ENCODE measurements around the gene ACTR5.
A peak's percentile ranks its signal among the peaks of the same experiment; 100 is the strongest.
"Not testable (repeated sequence)": the region's sequence is repeated elsewhere in the genome, so short reads cannot be mapped to it uniquely, and the experiment has no call there.

ACTR5 gene

GRCh38 chr20:38766071-38766470, 17.8 kb downstream of the ACTR5 start:
- no peak for DNase-seq (ENCODE audit: low read depth)

DNA sequence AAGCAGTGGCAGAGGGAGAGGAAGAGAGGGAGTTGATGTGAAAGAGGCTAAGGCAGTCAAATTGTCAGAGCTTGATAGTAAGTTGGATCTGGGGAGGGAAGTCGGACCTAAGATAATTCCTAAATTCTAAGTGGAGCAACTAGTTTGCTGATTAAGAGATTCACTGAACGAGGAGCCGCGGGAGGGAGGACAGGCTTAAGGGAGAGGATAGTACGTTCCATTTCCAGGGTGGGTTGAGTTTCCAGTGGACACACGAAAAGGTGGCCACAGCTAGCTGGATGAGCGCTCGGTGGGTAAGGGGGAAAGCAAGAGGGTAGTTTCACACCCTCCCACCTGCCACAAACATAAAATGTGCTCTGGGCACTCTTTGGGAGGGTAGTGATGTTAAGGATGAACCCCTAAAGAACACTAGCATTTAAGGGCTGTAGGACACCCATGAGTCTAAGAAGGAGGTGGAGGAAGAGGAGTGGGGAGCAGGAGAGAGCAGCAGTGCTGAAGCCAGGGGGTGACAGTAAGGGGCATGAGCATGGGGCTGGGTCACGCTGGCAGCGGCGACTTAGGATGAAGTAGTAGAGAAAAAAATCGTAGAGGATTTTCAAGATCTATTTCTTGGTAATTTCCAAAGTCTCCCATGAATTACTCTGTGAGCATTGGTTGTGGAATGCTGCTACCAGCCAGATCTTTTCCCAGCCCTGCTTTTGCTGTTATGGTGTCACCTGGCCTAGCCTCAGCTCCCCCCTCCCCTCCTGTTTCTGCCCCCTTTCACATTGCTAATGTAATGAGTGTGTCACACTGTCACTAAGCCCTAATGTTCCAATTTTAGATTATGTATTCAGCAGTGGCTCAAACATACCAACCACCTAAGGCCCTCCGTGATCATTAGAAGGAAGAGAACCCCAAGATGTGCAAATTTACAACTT, 21.4 kb downstream of the ACTR5 start:
- no peak for DNase-seq (ENCODE audit: low read depth)

DNA sequence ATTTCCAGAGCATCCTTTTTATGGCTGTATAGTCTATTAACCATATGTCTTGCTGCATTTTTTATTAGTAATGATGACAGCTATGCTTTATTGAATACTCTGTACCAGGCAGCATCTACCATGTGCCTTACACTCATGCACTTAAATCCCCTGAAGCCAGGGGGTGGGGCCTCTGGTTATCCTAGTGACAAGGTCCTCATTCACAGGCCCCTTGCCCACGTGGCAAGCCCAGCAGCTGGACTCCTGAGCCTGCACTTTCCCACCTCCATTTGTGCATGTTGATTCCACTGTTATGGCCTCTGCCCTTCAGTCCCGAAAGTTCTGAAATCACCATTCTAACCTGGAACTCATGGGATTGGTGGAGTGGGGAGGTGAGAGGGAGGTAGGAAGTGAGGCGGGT, 22.3 kb downstream of the ACTR5 start:
- no peak for DNase-seq (ENCODE audit: low read depth)

DNA sequence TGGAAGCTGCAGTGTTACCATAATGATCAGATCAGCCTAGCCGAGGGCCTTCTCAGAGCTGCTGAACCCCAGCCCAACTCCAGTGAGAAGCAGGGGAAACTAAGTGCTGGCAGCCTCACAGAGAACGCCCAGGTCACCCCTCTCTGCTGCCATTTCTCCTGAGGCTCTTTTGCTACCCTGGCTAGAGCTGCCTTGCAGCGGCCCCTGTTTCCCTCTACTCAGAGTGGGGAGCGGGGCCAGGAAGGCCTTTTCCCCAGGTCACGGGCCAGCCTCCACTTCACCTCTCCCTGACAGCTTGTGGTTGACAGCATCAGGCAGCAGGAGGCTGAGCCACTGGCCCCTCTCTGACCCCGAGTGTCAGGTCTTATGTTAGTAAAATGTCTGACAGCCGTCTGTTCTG, 22.7 kb downstream of the ACTR5 start:
- no peak for DNase-seq (ENCODE audit: low read depth)

GRCh38 chr20:38771621-38772020, 23.4 kb downstream of the ACTR5 start:
- no peak for DNase-seq (ENCODE audit: low read depth)

- no peak for DNase-seq (ENCODE audit: low read depth)
Observed at GRCh38 chr20:38774167-38774566, 25.9 kb downstream of the ACTR5 start.

DNA sequence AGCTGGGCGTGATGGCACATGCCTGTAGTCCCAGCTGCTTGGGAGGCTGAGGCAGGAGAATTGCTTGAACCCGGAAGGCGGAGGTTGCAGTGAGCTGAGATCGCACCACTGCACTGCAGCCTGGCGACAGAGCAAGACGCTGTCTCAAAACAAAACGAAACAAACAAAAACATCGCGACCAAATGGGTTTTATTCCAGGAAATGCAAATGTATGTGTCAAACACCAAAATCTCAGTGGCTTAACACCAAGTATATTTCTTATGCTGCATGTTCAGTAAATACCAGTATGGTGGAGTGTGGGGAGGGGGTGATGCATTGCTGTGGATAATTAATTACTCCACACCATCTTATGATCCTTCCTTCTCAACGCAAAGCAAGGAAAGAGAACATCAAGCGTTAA, 28.1 kb downstream of the ACTR5 start:
- DNase-seq (ENCODE audit: low read depth): no peak

DNA sequence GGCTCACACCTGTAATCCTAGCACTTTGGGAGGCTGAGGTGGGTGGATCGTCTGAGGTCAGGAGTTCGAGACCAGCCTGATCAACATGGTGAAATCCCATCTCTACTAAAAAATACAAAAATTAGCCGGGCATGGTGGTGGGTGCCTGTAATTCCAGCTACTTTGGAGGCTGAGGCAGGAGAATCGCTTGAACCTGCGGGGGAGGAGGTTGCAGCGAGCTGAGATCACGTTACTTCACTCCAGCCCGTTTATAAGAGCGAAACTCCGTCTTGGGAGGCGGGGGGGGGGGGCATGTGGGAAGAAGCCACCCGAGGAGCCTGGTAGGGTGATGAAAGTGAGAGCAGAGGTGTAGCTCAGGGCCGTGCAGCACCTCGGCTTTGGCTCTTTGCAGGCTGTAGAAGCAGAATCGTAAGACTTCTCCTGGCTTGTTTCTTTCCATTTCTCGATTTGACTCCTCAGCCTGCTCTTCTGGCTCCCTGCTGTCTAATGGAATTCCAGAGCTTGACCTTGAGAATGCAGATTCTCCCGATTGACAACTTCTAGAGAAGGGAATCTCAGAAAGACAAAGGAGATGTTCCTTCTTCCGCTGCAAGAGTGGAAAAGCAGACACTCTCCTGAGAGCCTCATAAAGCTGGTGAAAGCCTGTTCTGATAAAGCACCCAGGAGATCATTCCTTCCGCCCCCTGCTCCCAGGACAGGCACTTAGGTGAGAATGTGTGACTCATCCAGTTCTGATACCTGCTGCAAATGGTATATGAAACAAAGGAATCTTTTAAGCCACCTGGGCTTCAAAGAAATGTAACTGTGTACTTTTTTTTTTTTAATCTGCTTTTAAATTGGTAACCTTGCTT, 31.2 kb downstream of the ACTR5 start:
- DNase-seq (ENCODE audit: low read depth): no peak

- DNase-seq (ENCODE audit: low read depth): no peak
Observed at GRCh38 chr20:38782275-38782674, 34.0 kb downstream of the ACTR5 start.

DNA sequence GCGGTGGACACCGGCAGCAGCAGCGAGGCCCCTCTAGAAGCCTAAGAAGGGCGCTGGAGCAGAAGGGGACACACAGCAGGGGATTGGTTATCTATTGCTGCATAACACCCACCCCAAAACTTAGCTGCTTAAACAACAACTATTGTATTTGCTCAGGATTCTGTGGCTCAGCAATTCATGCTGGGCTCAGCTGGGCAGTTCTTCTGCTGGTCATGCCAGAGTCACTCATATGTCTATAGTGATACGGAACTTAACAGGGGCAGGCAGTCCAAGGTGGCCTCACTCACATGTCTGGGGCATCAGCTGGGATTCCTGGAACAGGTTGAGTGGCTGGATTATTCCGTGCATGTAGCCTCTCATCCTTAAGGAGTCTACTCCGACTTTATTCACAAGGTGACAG, 39.6 kb downstream of the ACTR5 start:
- DNase-seq (ENCODE audit: low read depth): no peak

GRCh38 chr20:38789503-38790199, 41.4 kb downstream of the ACTR5 start:
- peak; percentile 2 for DNase-seq (ENCODE audit: low read depth)

GRCh38 chr20:38790200-38791053, 42.2 kb downstream of the ACTR5 start:
- peak; percentile 3 for DNase-seq (ENCODE audit: low read depth)

- no peak for DNase-seq (ENCODE audit: low read depth)
Observed at GRCh38 chr20:38791291-38791690, 43.0 kb downstream of the ACTR5 start.

- DNase-seq (ENCODE audit: low read depth): no peak
Observed at GRCh38 chr20:38791940-38792339, 43.7 kb downstream of the ACTR5 start.

- not testable (repeated sequence) for DNase-seq (ENCODE audit: low read depth)
Observed at GRCh38 chr20:38794057-38794456, 45.8 kb downstream of the ACTR5 start.

- DNase-seq (ENCODE audit: low read depth): no peak
Observed at GRCh38 chr20:38798266-38798665, 50.0 kb downstream of the ACTR5 start.

DNA sequence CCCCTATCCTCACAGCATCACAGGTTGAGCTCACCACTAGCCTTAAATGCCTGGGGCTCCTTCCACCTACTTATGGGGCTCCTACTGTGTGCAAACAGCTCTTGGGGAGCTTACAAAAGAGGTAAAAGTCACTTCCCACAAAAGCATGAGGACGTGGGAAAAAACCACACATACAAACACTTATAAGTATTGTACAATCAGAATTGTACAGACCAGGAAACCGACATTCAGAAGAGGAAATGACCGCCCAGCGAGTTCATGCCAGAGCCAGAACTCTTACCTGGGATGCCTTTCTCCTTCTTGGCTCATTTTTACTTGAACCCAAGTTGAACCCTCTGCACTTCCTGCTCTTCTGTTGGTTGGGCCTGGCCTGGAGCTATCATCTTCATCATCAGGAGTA, 50.9 kb downstream of the ACTR5 start:
- no peak for DNase-seq (ENCODE audit: low read depth)

DNA sequence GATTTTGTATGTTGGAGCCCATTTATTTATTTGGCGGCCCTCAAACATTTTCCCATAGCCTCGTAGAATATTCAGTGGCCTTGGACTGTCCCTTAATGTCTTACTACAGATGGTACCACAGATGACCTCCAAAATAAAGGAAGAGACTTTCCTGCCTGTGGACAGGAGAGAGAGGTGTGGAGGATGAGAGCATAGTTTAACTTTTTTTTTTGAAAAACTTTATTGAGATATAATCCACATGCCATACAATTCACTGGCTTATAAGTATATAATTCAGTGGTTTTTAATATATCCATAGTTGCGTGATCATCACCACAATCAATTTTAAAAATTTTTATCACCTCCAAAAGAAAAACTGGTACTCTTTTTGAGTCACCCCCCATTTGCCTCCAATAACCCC, 52.6 kb downstream of the ACTR5 start:
- no peak for DNase-seq (ENCODE audit: low read depth)

DNA sequence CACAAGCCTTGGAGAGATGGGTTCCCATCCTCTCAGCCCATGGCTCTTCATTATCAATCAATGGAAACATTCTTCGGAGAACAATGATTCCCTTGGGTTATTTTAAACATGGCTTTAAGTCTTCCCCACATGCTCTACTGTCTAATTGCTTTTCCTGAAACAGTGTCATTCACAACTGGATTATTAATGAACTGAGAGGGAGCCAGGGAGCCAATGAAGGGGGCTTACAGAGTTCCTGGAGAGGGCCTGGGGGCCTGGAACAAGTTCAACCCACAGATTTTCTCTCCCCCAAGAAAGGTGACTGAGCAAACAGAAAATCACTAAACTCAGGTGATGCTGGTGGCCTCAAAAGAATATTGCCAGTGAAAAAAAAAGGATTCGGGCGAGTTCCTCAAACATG, 56.0 kb downstream of the ACTR5 start:
- DNase-seq (ENCODE audit: low read depth): no peak

- DNase-seq (ENCODE audit: low read depth): no peak
Observed at GRCh38 chr20:38804682-38805501, 56.6 kb downstream of the ACTR5 start.

DNA sequence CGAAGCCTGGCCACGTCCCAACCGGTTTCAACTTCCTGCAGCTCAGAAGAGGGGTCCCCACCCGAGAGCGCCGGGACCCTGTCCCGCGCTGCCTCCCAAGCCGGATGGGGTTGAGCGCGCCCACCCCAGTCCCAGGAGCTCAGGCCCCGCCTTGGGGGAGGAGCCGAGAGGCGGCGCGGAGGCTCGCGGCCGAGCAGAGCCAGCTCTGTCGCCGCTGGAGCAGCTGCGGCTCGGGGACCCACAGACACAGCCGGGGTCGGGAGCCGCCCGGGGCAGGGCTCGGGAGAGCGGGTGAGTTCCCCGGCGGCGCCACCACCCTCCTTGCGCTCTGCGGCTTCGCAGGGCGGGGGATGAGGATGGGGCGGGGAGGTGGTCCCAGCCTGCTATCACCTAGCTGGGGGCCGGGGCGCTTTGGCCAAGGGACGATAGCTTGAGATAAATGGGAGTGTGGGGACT, 57.3 kb downstream of the ACTR5 start, which contains the start of gene PPP1R16B:
PPP1R16B (plus strand) TSS at position 196 of the 456 bp plus-strand sequence. CDS start 30,229 bp downstream, outside the sequence.
- DNase-seq (ENCODE audit: low read depth): no peak
